OCI-LY3 (cell line): Measurements from ENCODE around the gene MTMR1.

Experiments used
- CTCF ChIP-seq: fragments of 200-600, 300-600 bp; sonication (generic); IDR thresholded peaks from 2 replicates; pipeline ENCODE4 v1.5.1; 2014; ENCODE audit warnings: antibody characterized with exemption, low read length, low read depth
- EZH2phosphoT487 ChIP-seq: fragments of 200-600 bp; shearing (Covaris generic); IDR thresholded peaks from 2 replicates; pipeline ENCODE4 v1.6.1; 2018; ENCODE audit warnings: antibody characterized with exemption, mixed run types, low read depth

- TF ChIP-seq CTCF: no peak
- no peak for TF ChIP-seq EZH2phosphoT487
Observed at GRCh38 chrX:150736475-150736874, 43.3 kb downstream of the MTMR1 start.
